Measurements from ENCODE around the gene RSAD1. TPM values are rescaled to one million over a fixed set of nuclear protein-coding genes. Genes with fewer than 3 reads are reported as not detected.

The RSAD1 gene
- total RNA-seq, 1 donor, result 23.9 TPM

GRCh38 chr17:50483266-50483665 lies 4.6 kb downstream of the RSAD1 start:
- H3K36me3 ChIP-seq (ENCODE audit: insufficient read depth, low read length), result peaks cover 28% of the 10 kb centered on the region
- peaks cover 20% of the 10 kb centered on the region for H3K4me1 ChIP-seq (ENCODE audit: insufficient read depth, low read length)
- peak overlapping the region; percentile 87 for H3K27ac ChIP-seq (ENCODE audit: low read depth, low read length)

DNA sequence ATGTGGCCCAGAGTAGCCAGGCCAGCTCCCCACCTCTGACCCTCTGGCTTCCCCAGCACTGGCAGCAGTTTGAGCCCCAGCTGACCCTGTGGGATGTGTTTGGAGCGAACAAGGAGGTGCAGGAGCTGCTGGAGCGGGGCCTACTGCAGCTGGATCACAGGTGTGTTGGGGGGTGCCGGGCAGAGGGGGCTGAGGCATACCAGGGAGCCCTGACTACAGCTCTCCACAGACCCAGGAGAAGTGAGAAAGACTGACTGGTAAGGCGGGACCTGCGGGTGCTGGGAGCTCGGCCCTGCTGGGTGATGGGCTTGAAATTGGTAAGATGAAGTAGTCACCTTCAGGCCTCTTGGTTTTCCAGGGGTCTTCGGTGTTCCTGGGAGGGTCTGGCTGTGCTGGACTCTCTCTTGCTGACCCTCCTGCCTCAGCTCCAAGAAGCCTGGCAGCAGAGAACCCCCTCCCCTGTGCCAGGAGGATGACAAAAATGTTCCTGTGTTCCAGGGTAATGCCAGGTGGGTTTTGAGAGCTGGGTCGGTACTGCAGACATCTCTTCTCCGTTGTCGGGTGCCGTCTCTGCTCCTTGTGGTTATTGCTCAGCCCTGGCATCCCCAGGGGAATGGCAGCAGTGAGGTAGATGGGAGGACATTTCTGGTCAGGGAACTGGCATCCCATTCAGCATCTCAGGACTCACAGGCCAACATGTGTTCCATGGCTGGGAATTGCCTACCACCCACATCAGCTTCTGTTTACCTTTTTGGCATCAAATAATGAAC lies 5.9 kb downstream of the RSAD1 start:
- Histone ChIP-seq H4K20me1 (ENCODE audit: insufficient read depth, low read length) (peaks cover 8% of the 10 kb centered on the region), H3K27ac (ENCODE audit: low read depth, low read length) (no peak overlapping the region), H3K79me2 (ENCODE audit: insufficient read depth, low read length) (peaks cover 20% of the 10 kb centered on the region), H3K4me1 (ENCODE audit: insufficient read depth, low read length) (peaks cover 17% of the 10 kb centered on the region), H3K4me3 (ENCODE audit: insufficient read depth, low read length) (no peak overlapping the region), H3K4me2 (ENCODE audit: insufficient read depth, low read length) (no peak overlapping the region), H3K9me3 (ENCODE audit: low read depth, low read length) (no peaks in the 10 kb centered on the region), H3K27me3 (ENCODE audit: insufficient read depth, low read length) (no peaks in the 10 kb centered on the region), H3K36me3 (ENCODE audit: insufficient read depth, low read length) (peaks cover 28% of the 10 kb centered on the region), H2AFZ (ENCODE audit: low read length) (no peak overlapping the region)
- DNase-seq (ENCODE audit: insufficient read length, low spot score, missing footprints), result peak; percentile 92
- TF ChIP-seq, protein P1, sequence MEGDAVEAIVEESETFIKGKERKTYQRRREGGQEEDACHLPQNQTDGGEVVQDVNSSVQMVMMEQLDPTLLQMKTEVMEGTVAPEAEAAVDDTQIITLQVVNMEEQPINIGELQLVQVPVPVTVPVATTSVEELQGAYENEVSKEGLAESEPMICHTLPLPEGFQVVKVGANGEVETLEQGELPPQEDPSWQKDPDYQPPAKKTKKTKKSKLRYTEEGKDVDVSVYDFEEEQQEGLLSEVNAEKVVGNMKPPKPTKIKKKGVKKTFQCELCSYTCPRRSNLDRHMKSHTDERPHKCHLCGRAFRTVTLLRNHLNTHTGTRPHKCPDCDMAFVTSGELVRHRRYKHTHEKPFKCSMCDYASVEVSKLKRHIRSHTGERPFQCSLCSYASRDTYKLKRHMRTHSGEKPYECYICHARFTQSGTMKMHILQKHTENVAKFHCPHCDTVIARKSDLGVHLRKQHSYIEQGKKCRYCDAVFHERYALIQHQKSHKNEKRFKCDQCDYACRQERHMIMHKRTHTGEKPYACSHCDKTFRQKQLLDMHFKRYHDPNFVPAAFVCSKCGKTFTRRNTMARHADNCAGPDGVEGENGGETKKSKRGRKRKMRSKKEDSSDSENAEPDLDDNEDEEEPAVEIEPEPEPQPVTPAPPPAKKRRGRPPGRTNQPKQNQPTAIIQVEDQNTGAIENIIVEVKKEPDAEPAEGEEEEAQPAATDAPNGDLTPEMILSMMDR (IDR thresholded peaks at IDR 0.05; ENCODE audit: extremely low read depth, low read depth, low read length), result no peak

More at GRCh38 chr17:50483266-50483665, 4.6 kb downstream of the RSAD1 start:
- TF ChIP-seq, protein P1 (IDR thresholded peaks at IDR 0.05; ENCODE audit: extremely low read depth, low read depth, low read length), result no peak
- no peak overlapping the region for H3K4me3 ChIP-seq (ENCODE audit: insufficient read depth, low read length)
- no peak overlapping the region for H2AFZ ChIP-seq (ENCODE audit: low read length)
- no peaks in the 10 kb centered on the region for H3K27me3 ChIP-seq (ENCODE audit: insufficient read depth, low read length)
- no peaks in the 10 kb centered on the region for H3K9me3 ChIP-seq (ENCODE audit: low read depth, low read length)
- no peak for DNase-seq (ENCODE audit: insufficient read length, low spot score, missing footprints)
- no peak overlapping the region for H3K4me2 ChIP-seq (ENCODE audit: insufficient read depth, low read length)
- H3K79me2 ChIP-seq (ENCODE audit: insufficient read depth, low read length), result peaks cover 25% of the 10 kb centered on the region
- H4K20me1 ChIP-seq (ENCODE audit: insufficient read depth, low read length), result peaks cover 9% of the 10 kb centered on the region

GRCh38 chr17:50487213-50488096 lies 8.8 kb downstream of the RSAD1 start:
- peaks cover 13% of the 10 kb centered on the region for H3K4me1 ChIP-seq (ENCODE audit: insufficient read depth, low read length)
- H3K27me3 ChIP-seq (ENCODE audit: insufficient read depth, low read length), result no peaks in the 10 kb centered on the region
- H3K4me2 ChIP-seq (ENCODE audit: insufficient read depth, low read length), result peak overlapping the region; percentile 36
- no peaks in the 10 kb centered on the region for H3K79me2 ChIP-seq (ENCODE audit: insufficient read depth, low read length)
- H4K20me1 ChIP-seq (ENCODE audit: insufficient read depth, low read length), result no peaks in the 10 kb centered on the region
- no peak overlapping the region for H3K27ac ChIP-seq (ENCODE audit: low read depth, low read length)
- peaks cover 28% of the 10 kb centered on the region for H3K36me3 ChIP-seq (ENCODE audit: insufficient read depth, low read length)
- H3K9me3 ChIP-seq (ENCODE audit: low read depth, low read length), result no peaks in the 10 kb centered on the region
- TF ChIP-seq, protein P1 (IDR thresholded peaks at IDR 0.05; ENCODE audit: extremely low read depth, low read depth, low read length), result no peak
- H3K4me3 ChIP-seq (ENCODE audit: insufficient read depth, low read length), result no peak overlapping the region
- H2AFZ ChIP-seq (ENCODE audit: low read length), result no peak overlapping the region
- DNase-seq (ENCODE audit: insufficient read length, low spot score, missing footprints), result peak; percentile 88

DNA sequence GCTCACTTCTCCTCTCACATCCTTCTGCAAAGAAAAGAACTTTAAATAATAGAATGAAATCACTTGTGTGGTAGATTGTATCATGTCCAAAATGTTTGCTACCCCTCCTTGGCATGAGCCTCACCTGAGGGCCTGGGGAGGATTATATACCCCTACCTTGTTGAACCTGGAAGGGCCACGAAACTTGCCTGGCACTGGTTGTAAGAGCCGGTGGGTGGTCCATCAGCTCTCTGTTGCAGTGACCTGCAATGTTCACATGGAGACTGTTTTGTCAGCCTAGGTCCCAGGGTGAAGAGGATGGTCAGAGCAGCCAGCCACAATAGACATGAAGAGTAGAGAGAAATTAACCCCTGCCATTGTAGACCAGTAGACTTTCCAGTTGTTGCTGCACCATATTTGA lies 10.2 kb downstream of the RSAD1 start:
- H3K36me3 ChIP-seq (ENCODE audit: insufficient read depth, low read length), result peaks cover 21% of the 10 kb centered on the region
- H3K79me2 ChIP-seq (ENCODE audit: insufficient read depth, low read length), result no peaks in the 10 kb centered on the region
- no peaks in the 10 kb centered on the region for H3K27me3 ChIP-seq (ENCODE audit: insufficient read depth, low read length)
- H3K4me1 ChIP-seq (ENCODE audit: insufficient read depth, low read length), result peaks cover 8% of the 10 kb centered on the region
- no peak overlapping the region for H3K27ac ChIP-seq (ENCODE audit: low read depth, low read length)
- H4K20me1 ChIP-seq (ENCODE audit: insufficient read depth, low read length), result no peaks in the 10 kb centered on the region
- no peak for DNase-seq (ENCODE audit: insufficient read length, low spot score, missing footprints)
- H3K9me3 ChIP-seq (ENCODE audit: low read depth, low read length), result no peaks in the 10 kb centered on the region
- no peak overlapping the region for H2AFZ ChIP-seq (ENCODE audit: low read length)
- no peak overlapping the region for H3K4me3 ChIP-seq (ENCODE audit: insufficient read depth, low read length)
- TF ChIP-seq, protein P1 (IDR thresholded peaks at IDR 0.05; ENCODE audit: extremely low read depth, low read depth, low read length), result no peak
- H3K4me2 ChIP-seq (ENCODE audit: insufficient read depth, low read length), result no peak overlapping the region

All from osteoblast (primary cell).